HG03103 (cell line): ENCODE data around the gene DPH3.

Experiments used
- ATAC-seq: cut with Tn5 transposase; IDR thresholded peaks from one replicate; pipeline ENCODE4 v1.9.1; 2021; ENCODE audit warnings: low read depth; ENCODE audit not compliant: unreplicated experiment

Gene DPH3

GRCh38 chr3:16236856-16237393, 27.8 kb downstream of the DPH3 start:
- ATAC-seq: no peak

DNA sequence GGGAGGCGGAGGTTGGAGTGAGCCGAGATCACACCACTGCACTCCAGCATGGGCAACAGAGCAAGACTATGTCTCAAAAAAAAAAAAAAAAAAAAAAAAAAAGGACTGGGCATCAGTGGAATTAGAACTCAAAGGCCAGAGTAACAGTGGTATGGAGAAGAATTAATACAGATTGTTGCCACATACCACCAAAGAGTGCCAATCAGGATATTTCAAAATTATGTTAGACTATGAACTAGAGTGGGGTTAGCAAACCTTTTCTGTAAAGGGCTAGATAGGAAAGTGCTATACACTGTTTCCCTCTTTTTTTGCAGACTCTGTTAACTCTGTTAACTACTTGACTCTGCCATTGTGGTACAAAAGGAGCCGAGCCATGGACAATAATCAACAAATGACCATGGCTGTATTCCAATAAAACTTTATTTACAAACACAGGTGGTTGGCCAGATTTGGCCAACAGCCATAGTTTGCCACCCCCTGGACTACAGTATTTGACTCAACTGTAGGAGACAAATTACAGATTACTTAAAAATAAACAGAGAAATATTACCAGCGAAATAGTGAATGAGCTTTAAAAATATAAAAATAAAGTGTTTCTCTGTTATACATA, 28.6 kb downstream of the DPH3 start:
- ATAC-seq: no peak

GRCh38 chr3:16234281-16234680, 30.5 kb downstream of the DPH3 start:
- no peak for ATAC-seq

- no peak for ATAC-seq
Observed at GRCh38 chr3:16233806-16234205, 30.9 kb downstream of the DPH3 start.

GRCh38 chr3:16231983-16232382, 32.8 kb downstream of the DPH3 start:
- ATAC-seq: no peak

GRCh38 chr3:16229681-16230080, 35.1 kb downstream of the DPH3 start:
- no peak for ATAC-seq

DNA sequence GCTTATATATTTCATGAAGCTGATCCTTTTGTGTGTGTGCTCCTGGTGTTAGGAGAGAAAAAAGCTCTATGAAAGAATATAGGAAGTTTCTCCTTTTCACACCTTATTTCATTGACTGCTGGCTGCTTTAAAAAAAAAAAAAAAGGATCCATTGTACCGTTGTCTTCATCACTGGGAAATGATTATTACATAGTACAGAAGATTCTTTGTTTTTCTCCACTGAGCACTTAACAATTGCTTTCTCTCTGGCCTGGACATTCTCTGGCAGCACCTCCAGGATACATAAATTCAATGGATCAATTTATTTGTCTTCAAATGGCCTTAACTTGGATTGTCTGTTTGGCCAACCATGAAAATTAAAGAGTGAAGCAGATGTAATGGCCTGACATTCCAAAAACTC, 37.2 kb downstream of the DPH3 start:
- ATAC-seq: no peak

- ATAC-seq: no peak
Observed at GRCh38 chr3:16224325-16224724, 40.4 kb downstream of the DPH3 start.

- ATAC-seq: no peak
Observed at GRCh38 chr3:16222547-16222946, 42.2 kb downstream of the DPH3 start.

GRCh38 chr3:16221990-16222389, 42.8 kb downstream of the DPH3 start:
- ATAC-seq: no peak

GRCh38 chr3:16219777-16220176, 45.0 kb downstream of the DPH3 start:
- no peak for ATAC-seq

DNA sequence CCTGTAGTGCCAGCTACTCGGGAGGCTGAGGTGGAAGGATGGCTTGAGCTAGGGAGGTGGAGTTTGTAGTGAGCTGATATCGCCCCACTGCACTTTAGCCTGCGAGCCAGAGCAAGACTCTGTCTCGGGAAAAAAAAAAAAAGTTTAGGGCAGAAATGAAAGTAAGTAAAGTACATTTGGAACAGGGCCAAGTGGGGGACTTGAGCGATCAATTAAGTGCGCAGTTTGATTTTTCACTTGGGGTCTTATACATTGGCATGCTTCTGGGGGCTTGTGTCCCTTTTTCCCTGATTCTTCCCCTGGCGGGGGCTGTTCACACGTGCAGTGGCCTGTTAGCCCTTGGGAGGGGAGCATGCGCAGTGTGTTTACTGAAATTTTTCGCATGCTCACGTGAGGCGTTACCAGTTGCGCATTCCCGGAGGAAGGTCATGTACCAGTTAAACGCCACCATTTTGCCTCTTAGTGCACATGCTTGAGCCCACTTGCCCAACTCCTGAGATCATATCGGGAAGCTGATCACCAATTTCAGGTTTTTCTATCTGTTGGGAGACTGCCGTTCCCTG, 48.3 kb downstream of the DPH3 start:
- no peak for ATAC-seq

- no peak for ATAC-seq
Observed at GRCh38 chr3:16214366-16214765, 50.4 kb downstream of the DPH3 start.

GRCh38 chr3:16211176-16211904, 53.4 kb downstream of the DPH3 start:
- ATAC-seq: no peak
